ENCODE data around the gene IL12RB2.
"Not testable (repeated sequence)": the region's sequence is repeated elsewhere in the genome, so short reads cannot be mapped to it uniquely, and the experiment has no call there.

The IL12RB2 gene

DNA sequence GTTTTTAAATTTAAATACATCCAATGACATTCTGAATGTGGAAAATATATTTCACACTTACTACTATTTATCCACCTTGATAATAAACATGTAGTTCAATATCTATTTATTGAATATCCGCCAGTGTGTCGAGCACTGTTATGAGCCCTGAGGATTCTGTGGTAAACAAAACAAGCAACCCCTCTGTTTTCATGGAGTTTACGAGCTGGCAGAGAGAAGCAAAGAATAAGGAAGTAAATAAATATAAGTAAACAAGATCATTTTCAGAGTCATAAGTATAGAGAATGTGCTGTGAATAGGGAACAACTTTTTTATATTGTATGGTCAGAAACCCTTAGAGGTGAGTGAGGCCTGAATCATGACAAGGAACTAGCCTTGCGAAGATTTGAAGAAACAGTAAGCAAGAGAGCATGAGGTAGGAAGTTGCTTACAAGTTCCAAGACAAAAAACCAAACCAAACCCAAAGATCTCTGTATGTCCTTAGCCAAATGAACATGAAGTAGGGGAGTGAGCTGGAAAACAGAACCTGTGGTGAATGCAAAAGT is 128.9 kb downstream of the IL12RB2 start:
- H3K4me1 Mint-ChIP-seq = peaks cover 32% of the 10 kb centered on the region
- no peaks in the 10 kb centered on the region for H3K27me3 Mint-ChIP-seq
- H3K9me3 Mint-ChIP-seq = no peaks in the 10 kb centered on the region
- ATAC-seq = no peak
- H3K4me3 Mint-ChIP-seq = no peak overlapping the region
- no peak overlapping the region for H3K27ac Mint-ChIP-seq
- H3K36me3 Mint-ChIP-seq = no peaks in the 10 kb centered on the region

DNA sequence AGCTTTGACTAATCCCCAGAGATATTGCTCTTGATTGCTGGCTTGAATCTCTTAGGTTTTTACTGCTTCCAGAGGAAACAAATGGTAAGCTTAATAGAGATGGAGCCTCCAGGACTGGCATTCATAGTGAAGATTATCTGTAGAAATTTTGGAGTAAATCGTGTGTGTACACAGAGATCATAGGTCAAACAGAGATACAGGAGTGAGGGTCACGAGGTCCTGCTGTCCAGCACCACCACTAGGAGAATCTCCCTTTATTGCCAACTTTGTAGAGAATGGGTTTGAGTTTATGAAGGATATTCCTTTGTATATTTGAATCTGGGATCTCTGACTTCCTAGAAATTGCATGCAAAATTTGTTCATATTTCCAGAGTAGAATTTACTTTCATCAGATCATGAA is 130.3 kb downstream of the IL12RB2 start:
- Mint-ChIP-seq H3K27me3 (no peaks in the 10 kb centered on the region), H3K27ac (no peak overlapping the region), H3K4me1 (peaks cover 22% of the 10 kb centered on the region), H3K36me3 (no peaks in the 10 kb centered on the region), H3K9me3 (no peaks in the 10 kb centered on the region), H3K4me3 (no peak overlapping the region)
- no peak for ATAC-seq

DNA sequence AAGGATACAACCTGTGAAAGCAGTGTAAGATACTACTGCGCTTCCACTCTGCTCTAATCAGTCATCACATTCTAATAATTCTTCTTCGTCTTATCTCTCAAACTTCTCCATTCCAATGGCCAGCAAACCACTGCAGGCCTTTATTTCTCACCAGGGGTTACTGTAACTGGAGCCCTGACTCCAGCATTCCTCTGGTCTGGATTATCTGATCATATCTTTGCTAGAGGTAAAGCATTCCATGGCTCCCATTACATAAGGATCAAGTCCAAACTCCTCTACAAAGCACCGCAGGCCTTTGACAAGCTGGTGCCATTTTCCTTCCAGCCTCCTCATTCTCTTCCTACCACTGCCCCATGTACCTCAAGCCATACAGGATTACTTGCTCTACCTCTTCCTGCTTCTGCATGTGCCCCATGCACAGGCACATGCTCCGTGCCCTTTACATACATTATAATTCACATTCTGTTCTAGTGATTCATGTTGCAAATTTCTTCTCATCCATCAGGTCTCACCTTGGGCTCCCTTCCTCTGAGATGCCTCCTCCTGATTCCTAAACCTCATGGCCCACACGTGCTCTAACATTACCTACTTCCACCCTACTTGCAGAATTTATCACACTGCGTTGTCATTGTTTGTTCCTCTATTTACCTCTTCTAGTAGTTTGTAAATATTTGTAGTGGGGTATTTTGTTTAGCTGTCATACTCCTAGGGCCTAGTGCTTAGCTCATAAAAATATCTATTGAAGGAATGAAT is 131.8 kb downstream of the IL12RB2 start:
- Mint-ChIP-seq H3K36me3 (no peaks in the 10 kb centered on the region), H3K4me1 (peaks cover 7% of the 10 kb centered on the region), H3K27ac (no peak overlapping the region), H3K9me3 (no peaks in the 10 kb centered on the region), H3K27me3 (no peaks in the 10 kb centered on the region), H3K4me3 (no peak overlapping the region)
- no peak for ATAC-seq

DNA sequence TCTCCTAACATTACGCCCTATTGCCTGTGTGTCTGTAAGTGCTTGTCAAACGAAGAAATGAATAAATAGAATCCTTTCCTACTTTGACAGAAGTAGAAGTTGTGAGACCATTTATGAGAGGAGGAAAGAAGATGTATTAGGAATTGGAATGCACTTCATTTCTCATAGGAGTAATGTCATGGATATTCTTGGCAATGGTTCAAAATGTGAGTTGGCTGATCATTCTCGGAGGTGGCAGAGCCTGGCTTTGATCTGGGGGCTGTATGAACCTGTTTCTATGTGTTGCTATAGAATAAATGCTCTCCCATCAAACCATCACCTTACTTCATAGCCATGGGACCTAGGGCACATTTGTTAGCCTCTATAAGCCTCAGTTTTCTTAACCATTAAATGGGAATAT is 132.7 kb downstream of the IL12RB2 start:
- Mint-ChIP-seq H3K9me3 (no peaks in the 10 kb centered on the region), H3K4me3 (no peak overlapping the region), H3K4me1 (no peaks in the 10 kb centered on the region), H3K27me3 (no peaks in the 10 kb centered on the region), H3K36me3 (no peaks in the 10 kb centered on the region), H3K27ac (no peak overlapping the region)
- ATAC-seq = no peak

DNA sequence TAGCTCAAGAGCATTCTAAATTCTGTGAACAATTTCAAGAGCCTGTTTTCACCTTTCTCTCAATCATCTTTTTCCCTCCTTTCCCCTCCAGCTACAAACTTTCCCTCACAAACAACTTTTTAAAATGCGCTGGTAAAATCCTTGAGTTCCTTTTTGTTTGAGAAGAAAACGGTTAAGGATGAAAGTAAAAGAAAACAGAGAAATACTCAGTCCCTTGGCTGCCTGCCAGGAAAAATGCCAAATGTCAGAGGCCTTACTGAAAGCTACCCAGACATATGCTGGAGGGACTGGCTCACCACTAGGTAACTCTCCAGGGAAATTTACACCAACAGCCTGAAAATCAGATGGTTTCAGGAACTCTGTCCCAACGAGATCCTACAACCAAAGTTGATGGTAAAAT is 133.5 kb downstream of the IL12RB2 start:
- Mint-ChIP-seq H3K27me3 (no peaks in the 10 kb centered on the region), H3K4me3 (no peak overlapping the region), H3K9me3 (no peaks in the 10 kb centered on the region), H3K27ac (no peak overlapping the region), H3K4me1 (peaks cover 4% of the 10 kb centered on the region), H3K36me3 (no peaks in the 10 kb centered on the region)
- no peak for ATAC-seq

DNA sequence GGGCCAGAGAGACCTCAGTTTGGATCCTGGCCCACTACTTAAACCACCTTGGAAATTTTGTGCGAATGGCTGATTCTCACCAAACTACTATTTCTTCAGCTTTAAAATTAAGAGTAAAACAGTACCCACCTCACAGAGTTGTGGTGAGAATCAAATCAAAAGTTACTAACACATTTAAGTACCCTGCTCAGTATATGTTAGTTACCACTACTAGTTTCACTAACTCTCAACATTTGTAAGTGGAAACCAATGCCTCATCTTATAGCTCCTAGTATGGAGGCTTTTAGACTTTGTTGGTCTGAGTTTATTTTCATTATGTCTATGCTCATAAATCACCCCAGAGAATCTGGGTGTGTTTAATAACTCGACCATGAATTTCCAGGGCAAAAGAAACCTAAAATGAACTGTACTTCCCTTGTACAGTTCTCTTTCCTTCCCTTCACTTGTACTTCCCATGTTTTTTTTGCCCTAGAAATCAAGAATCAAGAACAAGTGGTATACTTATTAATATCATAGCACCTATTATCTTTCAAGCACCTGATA is 134.1 kb downstream of the IL12RB2 start:
- no peaks in the 10 kb centered on the region for H3K36me3 Mint-ChIP-seq
- no peak overlapping the region for H3K27ac Mint-ChIP-seq
- no peak for ATAC-seq
- H3K4me1 Mint-ChIP-seq = peaks cover 10% of the 10 kb centered on the region
- no peak overlapping the region for H3K4me3 Mint-ChIP-seq
- H3K9me3 Mint-ChIP-seq = no peaks in the 10 kb centered on the region
- H3K27me3 Mint-ChIP-seq = no peaks in the 10 kb centered on the region

DNA sequence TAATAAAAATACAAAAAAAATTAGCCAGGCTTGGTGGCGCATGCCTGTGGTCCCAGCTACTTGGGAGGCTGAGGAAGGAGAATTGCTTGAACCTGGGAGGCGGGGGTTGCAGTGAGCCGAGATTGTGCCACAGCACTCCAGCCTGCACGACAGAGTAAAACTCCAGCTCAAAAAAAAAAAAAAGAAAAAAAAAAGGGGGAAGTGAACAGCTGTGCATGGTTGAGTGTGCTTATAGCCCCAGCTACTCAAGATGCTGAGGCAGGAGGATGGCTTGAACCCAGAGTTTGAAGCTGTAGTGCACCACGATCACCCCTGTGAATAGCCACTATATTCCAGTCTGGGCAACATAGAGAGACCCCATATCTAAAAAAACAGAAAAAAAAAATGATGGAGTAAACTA is 138.3 kb downstream of the IL12RB2 start:
- peaks cover 14% of the 10 kb centered on the region for H3K4me1 Mint-ChIP-seq
- ATAC-seq = not testable (repeated sequence)

More for the DNA sequence above, 138.3 kb downstream of the IL12RB2 start:
- not testable (repeated sequence) for H3K9me3 Mint-ChIP-seq, H3K27ac Mint-ChIP-seq, H3K4me3 Mint-ChIP-seq, H3K36me3 Mint-ChIP-seq
- H3K27me3 Mint-ChIP-seq = peaks cover 18% of the 10 kb centered on the region
